ENCODE results near the gene LSAMP. TPM values are rescaled to one million over a fixed set of nuclear protein-coding genes. Genes with fewer than 3 reads are reported as not detected.

The LSAMP gene
- total RNA-seq, 4 donors from 2014 or later, result 0.30 to 5.5 (median 1.4) TPM

DNA sequence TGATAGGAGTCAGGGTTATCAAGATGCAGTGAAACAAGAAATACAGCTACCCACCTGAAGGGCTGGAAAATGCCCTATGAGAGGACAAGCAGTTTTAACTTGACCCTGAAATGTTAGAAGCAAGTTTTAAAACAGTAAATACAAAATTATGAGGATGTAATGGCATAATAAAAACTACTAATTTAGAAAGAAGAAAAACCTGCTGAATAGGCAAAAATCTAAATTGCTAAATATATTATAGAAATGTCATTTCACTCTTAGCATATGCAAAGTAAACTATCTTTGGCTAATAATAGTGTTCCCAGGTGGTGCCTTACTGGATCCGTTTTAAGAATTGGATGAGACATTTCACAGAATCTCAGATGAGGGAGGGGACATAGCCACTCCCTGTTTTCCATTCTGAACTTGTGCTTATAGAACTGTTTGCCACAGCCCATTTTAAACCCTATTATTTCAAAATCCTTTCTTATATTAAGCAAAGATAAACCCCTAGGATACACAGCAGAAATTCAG is 294.6 kb downstream of the LSAMP start:
- H3K4me3 ChIP-seq, result no peak overlapping the region
- intact Hi-C loops (cut with DNase I), result no loop called here
- H3K4me1 ChIP-seq, result no peaks in the 10 kb centered on the region
- DNase-seq, result no peak
- no peaks in the 10 kb centered on the region for H3K9me3 ChIP-seq
- no peak overlapping the region for H3K27ac ChIP-seq
- WGBS, 2 donors, result 37 to 39% methylated on average over 1 of the region's 1 CpG
- TF ChIP-seq, protein P1, sequence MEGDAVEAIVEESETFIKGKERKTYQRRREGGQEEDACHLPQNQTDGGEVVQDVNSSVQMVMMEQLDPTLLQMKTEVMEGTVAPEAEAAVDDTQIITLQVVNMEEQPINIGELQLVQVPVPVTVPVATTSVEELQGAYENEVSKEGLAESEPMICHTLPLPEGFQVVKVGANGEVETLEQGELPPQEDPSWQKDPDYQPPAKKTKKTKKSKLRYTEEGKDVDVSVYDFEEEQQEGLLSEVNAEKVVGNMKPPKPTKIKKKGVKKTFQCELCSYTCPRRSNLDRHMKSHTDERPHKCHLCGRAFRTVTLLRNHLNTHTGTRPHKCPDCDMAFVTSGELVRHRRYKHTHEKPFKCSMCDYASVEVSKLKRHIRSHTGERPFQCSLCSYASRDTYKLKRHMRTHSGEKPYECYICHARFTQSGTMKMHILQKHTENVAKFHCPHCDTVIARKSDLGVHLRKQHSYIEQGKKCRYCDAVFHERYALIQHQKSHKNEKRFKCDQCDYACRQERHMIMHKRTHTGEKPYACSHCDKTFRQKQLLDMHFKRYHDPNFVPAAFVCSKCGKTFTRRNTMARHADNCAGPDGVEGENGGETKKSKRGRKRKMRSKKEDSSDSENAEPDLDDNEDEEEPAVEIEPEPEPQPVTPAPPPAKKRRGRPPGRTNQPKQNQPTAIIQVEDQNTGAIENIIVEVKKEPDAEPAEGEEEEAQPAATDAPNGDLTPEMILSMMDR (IDR thresholded peaks at IDR 0.05), result no peak
- TF ChIP-seq POLR2A (IDR thresholded peaks at IDR 0.05), result no peak
- no peaks in the 10 kb centered on the region for H3K36me3 ChIP-seq
- no peaks in the 10 kb centered on the region for H3K27me3 ChIP-seq

DNA sequence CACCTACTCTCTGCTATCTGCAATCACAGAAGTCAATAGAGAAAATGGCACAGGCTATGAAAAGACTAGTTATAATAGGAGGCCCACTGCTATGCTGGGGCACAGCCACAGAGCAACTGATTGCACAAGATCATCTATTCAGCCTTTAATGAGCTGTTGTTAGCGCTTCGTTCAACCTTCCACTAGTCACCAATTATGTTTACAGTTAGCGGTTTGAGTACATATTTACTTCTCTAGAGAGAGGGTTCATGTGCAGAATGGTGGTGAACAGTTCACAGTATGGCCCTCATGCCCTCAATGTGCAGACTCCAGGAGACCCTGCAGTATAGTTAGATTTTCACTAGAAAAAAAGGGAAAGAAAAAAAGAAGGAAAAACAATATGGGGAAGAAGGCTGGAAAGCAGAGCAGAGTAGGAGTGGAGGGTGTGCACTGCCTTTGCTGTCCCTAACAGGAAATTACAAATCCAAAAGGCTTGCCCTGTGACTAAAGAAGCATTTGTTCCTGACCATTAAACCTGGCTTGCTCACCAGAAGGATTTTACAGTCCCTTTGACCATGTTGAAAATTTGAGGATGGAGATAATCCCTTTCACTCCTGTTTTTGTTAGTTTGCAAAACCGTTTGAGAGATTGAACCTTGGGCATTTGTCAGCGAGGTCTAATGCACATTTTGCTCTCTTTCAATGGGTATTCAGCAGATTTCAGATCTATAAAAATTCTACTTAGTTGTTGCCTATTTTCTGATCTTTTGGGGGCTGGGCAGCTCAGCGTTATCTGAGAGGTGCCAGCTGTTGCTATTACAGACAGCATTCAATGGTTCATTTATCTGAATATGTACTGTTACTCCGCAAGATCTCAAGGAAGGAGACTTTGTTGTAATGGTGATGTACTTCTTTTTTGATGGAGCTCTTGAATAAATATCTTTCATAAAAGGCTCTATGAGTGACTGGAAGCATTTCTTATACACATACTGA is 296.1 kb downstream of the LSAMP start:
- Histone ChIP-seq H3K4me1 (no peaks in the 10 kb centered on the region), H3K4me3 (no peak overlapping the region), H3K27ac (no peak overlapping the region), H3K27me3 (no peaks in the 10 kb centered on the region), H3K36me3 (no peaks in the 10 kb centered on the region), H3K9me3 (no peaks in the 10 kb centered on the region)
- 64 to 79% methylated on average over 7 of the region's 7 CpGs for WGBS, 2 donors
- TF ChIP-seq, protein P1 (IDR thresholded peaks at IDR 0.05), result no peak
- TF ChIP-seq POLR2A (IDR thresholded peaks at IDR 0.05), result no peak
- no peak for DNase-seq
- intact Hi-C loops (cut with DNase I), result no loop called here

DNA sequence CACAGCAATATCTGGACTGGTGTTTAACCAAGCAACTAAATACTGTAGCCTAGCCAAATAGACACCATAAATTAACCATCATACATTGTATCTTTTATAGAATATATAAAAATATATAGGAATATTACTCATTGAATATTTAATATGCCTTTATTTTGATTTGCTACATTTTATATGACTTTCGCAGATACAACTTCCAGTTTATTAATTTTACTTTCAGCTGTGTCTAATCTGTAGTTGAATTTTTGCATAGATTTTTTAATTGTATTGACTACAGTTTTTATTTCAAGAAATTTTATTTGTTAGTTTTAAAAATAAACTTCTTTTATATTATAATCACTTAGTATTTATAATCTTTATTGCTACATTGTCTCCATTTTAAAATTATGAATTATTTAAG is 299.7 kb downstream of the LSAMP start:
- no peak for TF ChIP-seq POLR2A (IDR thresholded peaks at IDR 0.05)
- TF ChIP-seq, protein P1 (IDR thresholded peaks at IDR 0.05), result no peak

DNA sequence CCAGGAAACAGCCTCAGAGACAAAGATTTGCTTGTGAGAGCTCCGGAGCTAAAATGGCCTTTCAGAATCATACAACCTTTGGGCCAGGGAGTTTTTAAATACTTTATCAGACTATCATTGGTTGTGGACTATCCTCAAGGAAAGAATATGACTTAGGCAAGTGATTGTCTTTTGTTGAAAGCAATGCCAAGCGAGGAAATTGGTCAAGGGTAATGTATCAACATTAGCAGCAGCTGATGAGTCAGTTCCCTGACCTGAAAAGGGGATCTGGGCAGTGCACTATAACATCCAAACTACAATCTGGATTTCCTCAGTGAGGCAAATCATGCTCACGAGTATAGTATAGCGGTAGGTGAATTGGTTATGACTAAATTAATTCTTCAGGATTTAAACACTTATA is 303.6 kb downstream of the LSAMP start:
- intact Hi-C loops (cut with DNase I), result no loop called here

More for the DNA sequence above, 299.7 kb downstream of the LSAMP start:
- H3K4me1 ChIP-seq, result no peaks in the 10 kb centered on the region
- DNase-seq, result no peak
- intact Hi-C loops (cut with DNase I), result no loop called here
- WGBS, 2 donors, result 89 to 93% methylated on average over 1 of the region's 1 CpG
- H3K9me3 ChIP-seq, result no peaks in the 10 kb centered on the region
- no peak overlapping the region for H3K27ac ChIP-seq
- no peaks in the 10 kb centered on the region for H3K27me3 ChIP-seq
- no peak overlapping the region for H3K4me3 ChIP-seq
- H3K36me3 ChIP-seq, result no peaks in the 10 kb centered on the region

More for the DNA sequence above, 303.6 kb downstream of the LSAMP start:
- TF ChIP-seq, protein P1 (IDR thresholded peaks at IDR 0.05), result no peak
- no peak for TF ChIP-seq POLR2A (IDR thresholded peaks at IDR 0.05)
- Histone ChIP-seq H3K9me3 (no peaks in the 10 kb centered on the region), H3K27me3 (no peaks in the 10 kb centered on the region), H3K4me1 (no peaks in the 10 kb centered on the region), H3K4me3 (no peak overlapping the region), H3K27ac (no peak overlapping the region), H3K36me3 (no peaks in the 10 kb centered on the region)
- 81 to 87% methylated on average over 4 of the region's 4 CpGs for WGBS, 2 donors
- DNase-seq, result no peak

Measured in esophagus squamous epithelium (tissue), 5 donors.